Right atrium auricular region (tissue), 2 donors: Measurements from ENCODE around the gene C2orf78. TPM values are rescaled to one million over a fixed set of nuclear protein-coding genes. Genes with fewer than 3 reads are reported as not detected.

ENCODE experiments used
- DNase-seq: peaks from one replicate; pipeline ENCODE4 v3.0.0-alpha.2; 2019; ENCODE audit warnings: low spot score
- H3K27ac ChIP-seq, 2 donors: fragments of 200-600 bp; sonication (generic); 1 replicate in 1 of 2; 2 replicates in 1 of 2; pipeline ENCODE4 v1.5.1; 2016 to 2019
- H3K27me3 ChIP-seq, 2 donors: fragments of 200-600 bp; sonication (generic); one replicate each; pipeline versions ENCODE4 v1.5.1 to v1.6.0; 2017 to 2019
- H3K36me3 ChIP-seq: fragments of 200-600 bp; sonication (generic); one replicate; pipeline ENCODE4 v1.5.1; 2016
- H3K4me1 ChIP-seq, 2 donors: fragments of 200-600 bp; sonication (generic); one replicate each; pipeline versions ENCODE4 v1.5.1 to v1.6.0; 2017 to 2019
- H3K4me3 ChIP-seq, 2 donors: fragments of 200-600 bp; sonication (generic); 1 replicate in 1 of 2; 2 replicates in 1 of 2; pipeline ENCODE4 v1.5.1; 2017 to 2019; ENCODE audit warnings: mild to moderate bottlenecking in 1 of 2, moderate library complexity in 1 of 2
- H3K9me3 ChIP-seq, 2 donors: fragments of 200-600 bp; sonication (generic); one replicate each; pipeline ENCODE4 v1.5.1; 2019
- total RNA-seq, 2 donors: library from RNA; depleted of rRNA; stranded (reverse); fragments of >200 nt; gene quantifications; one replicate each; pipeline ENCODE4 v1.1.0, GENCODE V29; 2016
- TF ChIP-seq, protein P1 (sequence below), 2 donors: fragments of 200-600 bp; sonication (generic); IDR thresholded peaks; one replicate each; pipeline ENCODE4 v1.5.1; 2019; ENCODE audit warnings: antibody characterized with exemption in 2 of 2

The C2orf78 gene
- total RNA-seq, 2 donors from 2014 or later: not detected

DNA sequence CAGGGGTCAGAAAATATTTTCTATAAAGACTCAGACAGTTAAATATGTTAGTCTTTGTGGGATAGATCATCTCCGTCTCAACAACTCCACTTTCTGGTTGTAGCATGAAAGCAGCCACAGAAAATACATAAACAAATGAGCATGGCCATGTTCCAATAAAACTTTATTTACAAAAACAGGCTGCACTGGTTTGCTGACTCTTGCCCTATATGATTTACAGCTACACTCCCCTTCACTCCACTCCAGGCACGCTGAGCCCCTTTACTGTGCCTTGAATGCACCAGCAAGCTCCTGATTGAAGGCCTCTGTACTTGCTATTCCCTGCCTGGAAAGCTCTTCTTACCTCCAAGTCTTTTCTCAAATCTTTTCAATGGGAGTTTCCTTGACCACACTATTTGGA, 39.0 kb downstream of the C2orf78 start:
- H3K9me3 ChIP-seq: no peaks in the 10 kb centered on the region
- no peak overlapping the region for H3K27ac ChIP-seq
- H3K27me3 ChIP-seq: no peaks in the 10 kb centered on the region
- TF ChIP-seq, protein P1, sequence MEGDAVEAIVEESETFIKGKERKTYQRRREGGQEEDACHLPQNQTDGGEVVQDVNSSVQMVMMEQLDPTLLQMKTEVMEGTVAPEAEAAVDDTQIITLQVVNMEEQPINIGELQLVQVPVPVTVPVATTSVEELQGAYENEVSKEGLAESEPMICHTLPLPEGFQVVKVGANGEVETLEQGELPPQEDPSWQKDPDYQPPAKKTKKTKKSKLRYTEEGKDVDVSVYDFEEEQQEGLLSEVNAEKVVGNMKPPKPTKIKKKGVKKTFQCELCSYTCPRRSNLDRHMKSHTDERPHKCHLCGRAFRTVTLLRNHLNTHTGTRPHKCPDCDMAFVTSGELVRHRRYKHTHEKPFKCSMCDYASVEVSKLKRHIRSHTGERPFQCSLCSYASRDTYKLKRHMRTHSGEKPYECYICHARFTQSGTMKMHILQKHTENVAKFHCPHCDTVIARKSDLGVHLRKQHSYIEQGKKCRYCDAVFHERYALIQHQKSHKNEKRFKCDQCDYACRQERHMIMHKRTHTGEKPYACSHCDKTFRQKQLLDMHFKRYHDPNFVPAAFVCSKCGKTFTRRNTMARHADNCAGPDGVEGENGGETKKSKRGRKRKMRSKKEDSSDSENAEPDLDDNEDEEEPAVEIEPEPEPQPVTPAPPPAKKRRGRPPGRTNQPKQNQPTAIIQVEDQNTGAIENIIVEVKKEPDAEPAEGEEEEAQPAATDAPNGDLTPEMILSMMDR (IDR thresholded peaks at IDR 0.05): no peak
- DNase-seq: no peak
- H3K4me3 ChIP-seq: no peak overlapping the region
- no peaks in the 10 kb centered on the region for H3K36me3 ChIP-seq
- H3K4me1 ChIP-seq: peaks cover 0 to 2% of the 10 kb centered on the region in 2 donors

DNA sequence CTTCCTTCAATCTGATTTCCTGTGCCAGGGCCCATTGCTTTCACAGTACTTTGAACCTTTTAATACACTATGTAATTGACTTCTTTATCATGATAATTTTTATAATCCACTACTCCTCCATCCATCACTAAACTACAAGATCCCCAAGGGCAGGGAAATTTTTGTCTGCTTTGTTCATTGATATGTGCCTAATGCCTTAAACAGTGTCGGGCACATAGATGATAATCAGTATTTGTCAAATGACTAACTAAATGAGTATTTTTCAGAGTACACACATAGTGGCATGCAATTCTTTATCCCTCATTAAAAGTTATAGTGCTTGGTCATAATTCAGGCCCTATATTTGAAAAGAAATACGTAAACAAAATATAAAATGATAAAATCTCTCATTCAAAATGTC, 39.4 kb downstream of the C2orf78 start:
- TF ChIP-seq, protein P1 (IDR thresholded peaks at IDR 0.05): no peak
- no peak for DNase-seq
- Histone ChIP-seq H3K4me3 (no peak overlapping the region), H3K36me3 (no peaks in the 10 kb centered on the region), H3K4me1 (peaks cover 0 to 6% of the 10 kb centered on the region in 2 donors), H3K27me3 (no peaks in the 10 kb centered on the region), H3K27ac (no peak overlapping the region), H3K9me3 (no peaks in the 10 kb centered on the region)

DNA sequence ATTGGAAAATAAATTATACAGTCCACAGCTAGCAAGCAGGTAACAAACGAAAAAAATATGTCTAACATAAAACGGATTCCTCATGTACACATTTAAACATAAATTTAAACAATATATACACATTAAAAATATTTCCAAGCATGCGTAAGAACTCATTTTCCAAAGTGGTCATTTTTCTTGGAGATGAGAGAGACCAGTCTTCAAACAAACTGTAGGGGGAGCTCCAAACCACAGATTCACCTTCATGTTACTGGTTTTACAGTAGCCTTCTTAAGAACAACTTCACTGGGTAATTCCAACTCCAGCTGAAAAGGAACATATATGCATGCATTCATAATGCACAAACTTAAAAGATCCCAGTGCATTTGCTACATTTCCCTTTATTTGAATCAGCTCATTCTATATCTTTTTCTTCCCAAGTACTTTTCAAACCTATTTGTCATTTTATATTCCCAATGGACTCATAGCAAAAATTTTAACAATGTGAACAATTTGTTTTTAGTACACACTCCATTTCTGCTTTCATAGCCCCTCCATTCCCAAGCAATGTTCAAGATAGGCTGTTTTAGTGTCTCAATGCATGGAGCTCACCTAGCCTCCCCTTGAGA, 40.0 kb downstream of the C2orf78 start:
- H3K4me3 ChIP-seq: no peak overlapping the region
- no peak for DNase-seq
- H3K27ac ChIP-seq: no peak overlapping the region
- TF ChIP-seq, protein P1 (IDR thresholded peaks at IDR 0.05): peak; percentile 58 to 83
- H3K36me3 ChIP-seq: no peaks in the 10 kb centered on the region
- peaks cover 0 to 8% of the 10 kb centered on the region in 2 donors for H3K4me1 ChIP-seq
- no peaks in the 10 kb centered on the region for H3K9me3 ChIP-seq
- H3K27me3 ChIP-seq: no peaks in the 10 kb centered on the region

DNA sequence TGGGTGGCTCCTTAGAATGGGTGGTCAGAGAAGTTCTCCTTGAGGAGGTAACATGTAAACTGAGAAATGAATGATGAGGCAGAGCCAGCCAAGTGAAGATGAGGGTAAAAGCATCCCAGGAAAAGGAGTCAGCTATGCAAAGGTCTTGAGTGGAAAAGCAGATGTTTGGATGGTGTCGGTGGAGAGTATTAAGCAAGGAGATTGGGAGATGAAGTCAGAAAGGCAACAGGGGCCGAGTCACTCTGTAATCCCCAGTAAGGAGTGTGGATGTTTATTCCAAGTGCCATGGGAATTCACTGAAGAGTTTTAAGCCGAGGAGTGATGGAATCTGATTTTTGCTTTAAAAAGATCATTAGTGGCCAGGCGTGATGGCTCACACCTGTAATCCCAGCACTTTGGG, 41.4 kb downstream of the C2orf78 start:
- Histone ChIP-seq H3K4me3 (no peak overlapping the region), H3K36me3 (no peaks in the 10 kb centered on the region), H3K4me1 (peaks cover 0 to 16% of the 10 kb centered on the region in 2 donors), H3K9me3 (no peaks in the 10 kb centered on the region), H3K27me3 (no peaks in the 10 kb centered on the region), H3K27ac (no peak overlapping the region)
- TF ChIP-seq, protein P1 (IDR thresholded peaks at IDR 0.05): no peak
- no peak for DNase-seq

DNA sequence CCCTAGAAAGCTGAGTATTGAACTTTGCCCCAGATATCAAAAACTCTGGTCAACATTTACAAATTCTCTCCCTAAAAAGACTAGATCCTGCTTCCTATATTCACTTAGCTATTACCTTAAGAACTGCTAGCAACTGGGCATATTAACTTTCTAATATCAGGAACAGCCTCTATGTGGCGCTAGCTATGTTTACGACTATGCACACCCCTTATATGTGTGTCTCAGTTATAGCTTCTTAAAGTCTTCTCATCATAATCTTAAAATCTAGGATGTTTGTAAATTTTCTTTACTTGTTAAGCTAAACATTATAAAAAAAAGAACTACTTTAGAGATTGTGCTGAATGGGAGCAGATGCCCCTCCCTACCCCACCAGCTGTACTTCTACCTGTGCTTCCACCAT, 43.0 kb downstream of the C2orf78 start:
- Histone ChIP-seq H3K4me3 (no peak overlapping the region), H3K9me3 (no peaks in the 10 kb centered on the region), H3K27ac (no peak overlapping the region), H3K36me3 (peaks cover 9% of the 10 kb centered on the region), H3K4me1 (peaks cover 0 to 24% of the 10 kb centered on the region in 2 donors), H3K27me3 (no peaks in the 10 kb centered on the region)
- TF ChIP-seq, protein P1 (IDR thresholded peaks at IDR 0.05): peak in 1 of 2 donors; percentile 34
- no peak for DNase-seq
